Kidney (tissue), 14 donors: ENCODE results near the gene RBBP9. TPM values are rescaled to one million over a fixed set of nuclear protein-coding genes. Genes with fewer than 3 reads are reported as not detected.

Experiments
- DNase-seq, 5 donors: peaks; one replicate each; pipeline ENCODE4 v3.0.0-alpha.2; 2013 to 2020
- FAIRE-seq: peaks from 2 replicates; lab custom pipeline; 2012; peaks lifted over from hg19 to GRCh38; lab: Jason Lieb, UNC
- H3K27ac ChIP-seq, 2 donors: one replicate each; pipeline ENCODE4 v1.7.0; 2013; ENCODE audit warnings: low read depth in 2 of 2, low read length in 2 of 2, inconsistent platforms in 1 of 2
- H3K27me3 ChIP-seq: one replicate; pipeline ENCODE4 v1.7.1; 2013; ENCODE audit warnings: low read length, inconsistent platforms; ENCODE audit not compliant: control insufficient read depth, insufficient read depth
- H3K36me3 ChIP-seq, 3 donors: one replicate each; pipeline versions ENCODE4 v1.7.0 to v1.7.1; 2013; ENCODE audit warnings: low read length in 3 of 3, control low read depth in 1 of 3, inconsistent platforms in 1 of 3; ENCODE audit not compliant: insufficient read depth in 3 of 3, control insufficient read depth in 2 of 3
- H3K4me1 ChIP-seq, 3 donors: one replicate each; pipeline versions ENCODE4 v1.7.0 to v1.7.1; 2013; ENCODE audit warnings: low read length in 3 of 3, inconsistent platforms in 1 of 3, low read depth in 1 of 3; ENCODE audit not compliant: control insufficient read depth in 2 of 3, insufficient read depth in 2 of 3
- H3K4me3 ChIP-seq, 3 donors: one replicate each; pipeline versions ENCODE4 v1.7.0 to v1.8.1; 2013; ENCODE audit warnings: low read length in 3 of 3, control low read depth in 1 of 3, inconsistent platforms in 1 of 3
- H3K9ac ChIP-seq, 3 donors: one replicate each; pipeline versions ENCODE4 v1.7.0 to v1.7.1; 2013; ENCODE audit warnings: low read length in 3 of 3, control low read depth in 1 of 3, inconsistent platforms in 1 of 3
- H3K9me3 ChIP-seq, 3 donors: one replicate each; pipeline versions ENCODE4 v1.7.0 to v1.7.1; 2013; ENCODE audit warnings: low read length in 3 of 3, control low read depth in 1 of 3, inconsistent platforms in 1 of 3; ENCODE audit not compliant: control insufficient read depth in 2 of 3, insufficient read depth in 1 of 3
- CTCF ChIP-seq: IDR thresholded peaks from 3 replicates; pipeline ENCODE4 v1.5.1; 2012; ENCODE audit warnings: mild to moderate bottlenecking, moderate library complexity, borderline replicate concordance; ENCODE audit not compliant: insufficient read depth; ENCODE audit errors: extremely low read depth
- intact Hi-C: fragments of 100-400 bp; cut with DNase I; formaldehyde crosslinking; loops from one replicate; pipeline ENCODE4 v1.11.1; 2022
- polyA plus RNA-seq: library from polyadenylated mRNA; stranded (reverse); fragments of 350-450 nt; fragmentation: Illumina TruSeq; extraction: RNeasy Lipid Tissue Mini Kit (QIAGEN cat#74804); gene quantifications from one replicate; pipeline ENCODE4 v1.2.3, GENCODE V29; 2014; ENCODE audit warnings: low read depth, low replicate concordance; ENCODE audit not compliant: insufficient read depth
- total RNA-seq: library from RNA; stranded (reverse); fragmentation: NEBNext Ultra II Directional; extraction: Animal tissue kit (Norgen Biotek cat#: 25700); gene quantifications from one replicate; pipeline ENCODE4 v1.2.1, GENCODE V29; 2021
- donor health status: control.
- donor health status: control.
- donor health status: control.
- donor health status: control.
- donor health status: control.
- donor health status: DM: yes; HTN: yes; CAD: no.
- donor health status: Normal renal cell carcinoma (clear cell type).

RBBP9 gene
- total and polyA plus RNA-seq, 2 donors from 2014 or later: 15.2 to 16.9 TPM

DNA sequence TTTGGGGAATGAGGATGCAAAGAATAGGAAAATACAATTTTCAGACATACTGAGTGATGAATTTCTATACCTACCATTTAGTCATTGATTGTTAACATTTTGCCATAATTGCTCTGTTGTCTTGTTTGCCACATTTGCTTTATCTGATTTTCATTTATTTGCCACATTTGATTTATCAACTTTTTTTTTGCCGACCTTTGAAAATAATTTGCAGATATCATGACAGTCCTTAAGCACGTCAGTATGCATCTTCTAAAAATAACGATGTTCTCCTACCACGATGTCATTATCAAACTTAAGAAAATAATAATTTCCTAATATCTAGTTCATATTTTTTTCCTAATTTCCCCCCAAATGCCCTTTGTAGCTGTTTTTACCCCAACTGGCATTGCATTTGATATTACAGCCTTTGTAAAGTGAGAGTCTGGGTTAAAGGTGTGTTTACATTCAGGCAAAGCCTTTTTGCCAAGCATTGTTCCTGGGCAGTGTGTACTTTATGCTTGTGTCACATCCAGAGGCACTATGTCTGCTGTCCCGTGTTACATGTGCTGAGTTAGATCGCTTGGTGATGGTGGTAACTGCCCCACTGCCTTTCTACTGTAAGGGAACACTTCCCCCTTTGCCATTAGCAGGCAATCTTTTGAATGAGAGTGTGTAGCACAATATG lies 37.1 kb upstream of the RBBP9 start:
- FAIRE-seq (no peak), DNase-seq (no peak)
- Histone ChIP-seq H3K36me3 (peaks cover 14 to 41% (median 30%) of the 10 kb centered on the region in 3 donors), H3K9me3 (no peaks in the 10 kb centered on the region), H3K9ac (no peak overlapping the region), H3K4me3 (no peak overlapping the region), H3K27me3 (no peaks in the 10 kb centered on the region), H3K27ac (no peak overlapping the region), H3K4me1 (no peaks in the 10 kb centered on the region)
- intact Hi-C loops: no loop called here
- no peak for TF ChIP-seq CTCF

GRCh38 chr20:18533491-18533890 lies 36.5 kb upstream of the RBBP9 start:
- no peaks in the 10 kb centered on the region for H3K9me3 ChIP-seq
- no peak overlapping the region for H3K27ac ChIP-seq
- FAIRE-seq (no peak), DNase-seq (no peak)
- H3K27me3 ChIP-seq: no peaks in the 10 kb centered on the region
- H3K4me1 ChIP-seq: no peaks in the 10 kb centered on the region
- no peak overlapping the region for H3K4me3 ChIP-seq
- no peak overlapping the region for H3K9ac ChIP-seq
- intact Hi-C loops: no loop called here
- TF ChIP-seq CTCF: no peak
- H3K36me3 ChIP-seq: peaks cover 14 to 45% (median 35%) of the 10 kb centered on the region in 3 donors

GRCh38 chr20:18532626-18533025 lies 35.6 kb upstream of the RBBP9 start:
- FAIRE-seq: no peak

More at GRCh38 chr20:18532626-18533025, 35.6 kb upstream of the RBBP9 start:
- Histone ChIP-seq H3K27me3 (no peaks in the 10 kb centered on the region), H3K9me3 (no peaks in the 10 kb centered on the region), H3K9ac (no peak overlapping the region), H3K4me1 (no peaks in the 10 kb centered on the region), H3K36me3 (peaks cover 14 to 52% (median 43%) of the 10 kb centered on the region in 3 donors), H3K27ac (no peak overlapping the region), H3K4me3 (no peak overlapping the region)
- intact Hi-C loops: no loop called here
- no peak for TF ChIP-seq CTCF
- DNase-seq: no peak
